Midbrain (tissue), 1 donor: ENCODE measurements around the gene GATA6.

Experiments used
- DNase-seq: peaks from one replicate; lab custom pipeline; 2025; lab: John Stamatoyannopoulos, UW

The GATA6 gene

DNA sequence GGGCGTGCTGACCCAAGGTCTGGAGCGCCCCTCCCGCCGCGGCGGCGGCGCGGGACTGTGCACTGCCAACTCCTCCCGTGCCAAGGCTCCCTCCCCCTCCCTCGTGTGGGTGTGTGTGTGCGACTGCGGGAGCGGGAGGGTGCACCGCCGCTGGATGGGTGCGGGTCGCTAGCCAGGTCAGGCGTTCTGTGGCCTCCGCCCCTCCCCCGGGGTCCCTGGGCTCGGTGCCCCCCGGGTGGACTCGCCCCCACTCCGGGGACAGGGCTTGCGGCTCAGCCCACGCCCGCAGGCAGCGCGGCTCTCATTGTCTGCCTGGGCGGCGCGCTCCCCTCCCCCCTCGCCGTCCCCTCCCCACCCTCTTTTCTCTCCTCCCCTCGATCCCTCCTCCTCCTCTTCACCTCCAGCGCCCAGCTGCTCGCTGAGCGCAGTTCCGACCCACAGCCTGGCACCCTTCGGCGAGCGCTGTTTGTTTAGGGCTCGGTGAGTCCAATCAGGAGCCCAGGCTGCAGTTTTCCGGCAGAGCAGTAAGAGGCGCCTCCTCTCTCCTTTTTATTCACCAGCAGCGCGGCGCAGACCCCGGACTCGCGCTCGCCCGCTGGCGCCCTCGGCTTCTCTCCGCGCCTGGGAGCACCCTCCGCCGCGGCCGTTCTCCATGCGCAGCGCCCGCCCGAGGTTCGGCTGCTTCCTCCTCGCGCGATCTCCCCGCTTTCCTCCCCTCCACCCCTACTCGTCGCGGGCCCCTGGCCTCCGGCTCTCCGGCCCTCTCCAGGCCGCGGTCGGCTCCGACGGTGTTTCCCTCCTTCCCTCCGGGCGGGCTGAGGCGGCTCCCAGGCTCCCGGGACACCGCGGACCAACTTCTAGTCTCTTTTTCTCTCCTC is at the start of gene GATA6:
Gene GATA6, plus strand, starts transcription at position 579 of the 878 bp plus-strand sequence. CDS start 1,556 bp downstream, outside the sequence.
- no peak for DNase-seq

GRCh38 chr18:22124970-22125369 is 44.4 kb upstream of the GATA6 start:
- no peak for DNase-seq

- no peak for DNase-seq
Observed at GRCh38 chr18:22128954-22129353, 40.4 kb upstream of the GATA6 start.

DNA sequence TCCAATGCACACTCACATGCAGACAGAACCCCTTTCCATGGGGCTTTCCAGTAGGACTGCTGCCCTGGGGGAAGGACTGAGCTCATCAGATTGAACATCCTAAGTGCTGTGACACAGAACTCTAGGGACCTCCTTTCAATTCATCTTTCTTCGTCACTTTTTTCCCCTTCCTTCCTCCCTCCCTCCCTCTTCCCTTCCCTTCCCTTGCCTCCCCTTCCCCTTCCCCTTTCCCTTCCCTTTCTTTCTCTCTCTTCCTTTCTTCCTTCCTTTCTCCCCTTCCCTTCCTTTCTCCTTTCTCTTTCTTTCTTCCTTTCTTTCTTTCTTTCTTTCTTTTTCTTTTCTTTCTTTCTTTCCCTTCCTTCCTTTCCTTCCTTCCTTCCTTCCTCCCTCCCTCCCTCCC is 39.6 kb upstream of the GATA6 start:
- no peak for DNase-seq

- DNase-seq, result no peak
Observed at GRCh38 chr18:22132258-22132657, 37.1 kb upstream of the GATA6 start.

- no peak for DNase-seq
Observed at GRCh38 chr18:22132763-22133162, 36.6 kb upstream of the GATA6 start.

- DNase-seq, result no peak
Observed at GRCh38 chr18:22136395-22136794, 33.0 kb upstream of the GATA6 start.

GRCh38 chr18:22141211-22141610 is 28.2 kb upstream of the GATA6 start:
- DNase-seq, result no peak

- DNase-seq, result no peak
Observed at GRCh38 chr18:22143347-22144340, 25.7 kb upstream of the GATA6 start.

- DNase-seq, result no peak
Observed at GRCh38 chr18:22145160-22145559, 24.2 kb upstream of the GATA6 start.

- no peak for DNase-seq
Observed at GRCh38 chr18:22149710-22150109, 19.7 kb upstream of the GATA6 start.

- no peak for DNase-seq
Observed at GRCh38 chr18:22152093-22152492, 17.3 kb upstream of the GATA6 start.

GRCh38 chr18:22153428-22153827 is 16.0 kb upstream of the GATA6 start:
- no peak for DNase-seq

- no peak for DNase-seq
Observed at GRCh38 chr18:22155584-22155983, 13.8 kb upstream of the GATA6 start.

- DNase-seq, result no peak
Observed at GRCh38 chr18:22159014-22159413, 10.4 kb upstream of the GATA6 start.

- no peak for DNase-seq
Observed at GRCh38 chr18:22161090-22161489, 8.3 kb upstream of the GATA6 start.

DNA sequence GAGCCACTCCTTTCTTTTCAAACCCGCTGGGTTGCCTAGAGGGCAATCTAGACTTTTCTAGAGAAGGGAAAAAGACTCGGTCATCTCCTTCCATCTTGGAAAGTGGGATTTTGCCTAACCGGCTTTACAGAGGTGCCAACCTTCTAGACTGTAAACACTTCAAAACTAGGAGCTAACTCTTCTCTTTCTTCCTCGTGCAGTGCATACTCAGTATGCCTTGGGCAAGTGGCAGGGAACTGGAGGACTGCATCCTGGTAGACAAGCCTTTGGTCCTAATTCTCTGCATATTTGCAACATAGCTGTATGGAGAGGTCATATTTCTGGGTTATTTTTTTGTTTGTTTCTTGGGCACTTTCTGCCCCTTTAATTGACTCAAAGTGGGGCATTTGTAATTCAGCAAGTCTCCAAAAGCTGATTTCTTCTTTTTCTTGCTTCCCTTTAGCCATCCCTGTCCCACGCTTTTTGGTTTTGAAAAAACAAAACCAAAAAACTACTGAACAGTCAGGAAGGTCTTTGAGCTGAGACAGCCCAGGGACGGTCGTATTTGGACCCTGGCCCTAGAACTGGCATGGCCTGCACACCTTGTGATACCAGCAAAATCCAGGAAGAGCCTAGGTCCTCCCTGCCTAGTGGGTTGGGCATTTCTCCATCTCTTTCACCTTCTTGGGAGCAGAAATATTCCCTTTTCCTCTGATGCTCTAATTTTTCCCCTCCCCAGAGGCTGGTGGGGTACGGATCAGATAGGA is 5.8 kb upstream of the GATA6 start:
- DNase-seq, result no peak

DNA sequence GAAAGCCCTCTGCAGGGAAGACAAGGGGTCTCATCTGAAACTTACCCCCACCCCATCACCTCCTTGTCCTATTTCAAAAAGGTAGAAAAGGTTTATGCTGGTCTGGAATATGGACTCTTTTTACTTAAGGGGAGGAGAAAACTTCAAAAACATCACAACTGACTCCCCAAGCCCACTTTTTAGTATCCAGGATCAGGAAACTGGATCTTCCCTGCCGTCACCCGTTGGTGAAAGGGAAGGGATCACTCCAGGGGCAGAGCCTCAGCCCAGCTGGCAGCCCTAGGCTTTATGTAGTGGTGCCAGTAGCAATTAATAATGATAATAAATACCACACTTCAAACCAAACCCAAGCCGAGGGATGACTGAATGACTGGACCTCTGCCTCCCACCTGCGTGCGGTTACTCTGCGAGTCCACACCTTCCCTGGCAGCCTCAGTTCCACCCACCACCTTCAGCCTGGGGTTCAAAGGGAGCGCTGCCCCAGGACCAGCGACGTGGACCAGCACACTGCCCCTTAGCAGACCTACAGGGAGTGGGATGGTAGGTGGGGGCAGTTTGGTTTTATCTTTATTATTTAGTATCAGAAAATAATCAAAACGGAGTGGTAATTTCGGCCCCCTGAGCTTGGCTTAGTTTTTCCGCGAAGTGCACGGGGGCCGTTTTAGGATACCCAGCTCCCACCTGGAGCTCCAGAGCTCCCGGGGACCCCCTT is 4.9 kb upstream of the GATA6 start:
- DNase-seq, result no peak

DNA sequence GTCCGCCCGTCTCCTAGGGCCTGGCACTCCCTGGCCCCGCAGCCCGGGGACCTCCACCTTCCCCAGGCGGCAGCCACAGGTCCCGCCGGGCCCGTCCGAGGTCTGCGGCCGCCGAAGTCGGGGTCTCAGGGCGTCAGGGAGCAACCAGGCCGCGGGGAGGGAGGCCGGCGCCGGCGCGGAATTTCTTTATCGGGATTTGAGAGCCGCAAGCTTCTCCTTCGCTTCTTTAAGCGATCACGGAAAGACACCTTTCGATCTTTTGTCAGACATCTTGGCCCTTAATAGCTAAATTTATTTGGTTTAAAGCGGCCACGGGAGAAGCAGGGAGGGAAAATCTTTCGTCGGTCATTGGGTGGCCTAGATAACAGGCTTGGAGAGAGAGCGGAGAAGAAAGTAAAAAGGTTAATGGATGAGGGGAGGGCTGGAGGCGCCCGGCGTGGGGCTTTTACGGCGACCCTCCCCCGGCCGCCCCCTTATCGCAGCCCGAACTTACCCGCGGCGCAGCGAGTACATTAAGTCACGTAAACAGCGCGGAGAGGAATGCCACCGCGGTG is 4.3 kb upstream of the GATA6 start:
- no peak for DNase-seq

GRCh38 chr18:22165603-22166068 is 3.8 kb upstream of the GATA6 start:
- no peak for DNase-seq
